ENCODE data around the gene AP3B1. TPM values are rescaled to one million over a fixed set of nuclear protein-coding genes. Genes with fewer than 3 reads are reported as not detected.

Gene AP3B1
- total RNA-seq, 4 donors from 2014 or later: 33.8 to 38.6 (median 36.0) TPM

DNA sequence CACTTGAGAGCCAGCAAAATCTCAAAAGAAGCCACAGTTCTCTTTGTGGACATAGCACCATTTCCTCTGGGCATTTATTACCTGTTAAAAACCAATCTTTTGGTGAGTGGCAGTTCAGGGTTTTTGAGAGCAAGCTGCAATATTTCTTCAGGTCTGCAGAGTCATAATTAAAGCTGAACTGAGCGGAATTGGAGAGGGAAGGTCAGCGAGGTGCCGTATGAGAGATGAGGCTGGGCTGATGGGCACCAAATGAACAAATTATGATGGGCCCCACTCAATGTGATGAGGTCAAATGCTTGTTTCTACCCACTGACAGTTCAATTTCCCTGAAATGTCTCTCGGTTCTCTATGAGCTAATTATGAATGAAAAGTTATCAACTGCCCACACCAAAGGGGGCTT lies 231.9 kb downstream of the AP3B1 start:
- WGBS, 2 donors (ENCODE audit: low coverage in 1 of 2): 78 to 87% methylated on average over 1 to 4 of the region's 4 CpGs
- ATAC-seq: no peak
- Histone ChIP-seq H3K27me3 (no peaks in the 10 kb centered on the region), H3K36me3 (peaks cover 0 to 10% of the 10 kb centered on the region in 2 donors), H3K27ac (no peak overlapping the region), H3K4me1 (no peaks in the 10 kb centered on the region), H3K9me3 (peaks cover 0 to 8% (median 0%) of the 10 kb centered on the region in 3 donors), H3K4me3 (no peak overlapping the region)
- TF ChIP-seq EP300 (IDR thresholded peaks at IDR 0.05) (no peak), POLR2A (IDR thresholded peaks at IDR 0.05) (no peak), POLR2AphosphoS5 (IDR thresholded peaks at IDR 0.05) (no peak)
- TF ChIP-seq, protein P1, sequence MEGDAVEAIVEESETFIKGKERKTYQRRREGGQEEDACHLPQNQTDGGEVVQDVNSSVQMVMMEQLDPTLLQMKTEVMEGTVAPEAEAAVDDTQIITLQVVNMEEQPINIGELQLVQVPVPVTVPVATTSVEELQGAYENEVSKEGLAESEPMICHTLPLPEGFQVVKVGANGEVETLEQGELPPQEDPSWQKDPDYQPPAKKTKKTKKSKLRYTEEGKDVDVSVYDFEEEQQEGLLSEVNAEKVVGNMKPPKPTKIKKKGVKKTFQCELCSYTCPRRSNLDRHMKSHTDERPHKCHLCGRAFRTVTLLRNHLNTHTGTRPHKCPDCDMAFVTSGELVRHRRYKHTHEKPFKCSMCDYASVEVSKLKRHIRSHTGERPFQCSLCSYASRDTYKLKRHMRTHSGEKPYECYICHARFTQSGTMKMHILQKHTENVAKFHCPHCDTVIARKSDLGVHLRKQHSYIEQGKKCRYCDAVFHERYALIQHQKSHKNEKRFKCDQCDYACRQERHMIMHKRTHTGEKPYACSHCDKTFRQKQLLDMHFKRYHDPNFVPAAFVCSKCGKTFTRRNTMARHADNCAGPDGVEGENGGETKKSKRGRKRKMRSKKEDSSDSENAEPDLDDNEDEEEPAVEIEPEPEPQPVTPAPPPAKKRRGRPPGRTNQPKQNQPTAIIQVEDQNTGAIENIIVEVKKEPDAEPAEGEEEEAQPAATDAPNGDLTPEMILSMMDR (IDR thresholded peaks at IDR 0.05): no peak

DNA sequence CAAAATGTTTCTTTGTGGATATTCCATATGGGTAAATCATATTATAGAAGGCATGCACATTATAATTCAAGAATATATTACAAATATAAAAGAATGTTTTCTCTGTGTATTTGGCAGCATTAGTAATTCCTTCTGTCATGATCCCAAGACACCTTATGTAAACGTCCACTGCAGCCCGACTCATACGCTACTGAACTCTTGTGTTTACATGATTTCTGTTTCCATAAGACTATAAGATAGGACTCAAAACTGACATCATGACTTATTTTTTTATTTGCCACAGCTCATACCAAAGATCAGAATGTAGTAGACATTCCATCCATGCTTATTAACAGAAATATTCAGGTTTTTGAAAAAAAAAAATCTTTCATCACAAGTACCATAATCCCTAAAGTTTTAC lies 234.1 kb downstream of the AP3B1 start:
- no peak for TF ChIP-seq POLR2AphosphoS5 (IDR thresholded peaks at IDR 0.05)
- TF ChIP-seq, protein P1 (IDR thresholded peaks at IDR 0.05): no peak
- TF ChIP-seq POLR2A (IDR thresholded peaks at IDR 0.05): no peak
- TF ChIP-seq EP300 (IDR thresholded peaks at IDR 0.05): no peak
- Histone ChIP-seq H3K27ac (no peak overlapping the region), H3K4me1 (no peaks in the 10 kb centered on the region), H3K4me3 (no peak overlapping the region), H3K9me3 (no peaks in the 10 kb centered on the region), H3K27me3 (no peaks in the 10 kb centered on the region), H3K36me3 (peaks cover 0 to 4% of the 10 kb centered on the region in 2 donors)
- ATAC-seq: no peak
- WGBS, 2 donors (ENCODE audit: low coverage in 1 of 2): 44 to 48% methylated on average over 3 of the region's 3 CpGs

DNA sequence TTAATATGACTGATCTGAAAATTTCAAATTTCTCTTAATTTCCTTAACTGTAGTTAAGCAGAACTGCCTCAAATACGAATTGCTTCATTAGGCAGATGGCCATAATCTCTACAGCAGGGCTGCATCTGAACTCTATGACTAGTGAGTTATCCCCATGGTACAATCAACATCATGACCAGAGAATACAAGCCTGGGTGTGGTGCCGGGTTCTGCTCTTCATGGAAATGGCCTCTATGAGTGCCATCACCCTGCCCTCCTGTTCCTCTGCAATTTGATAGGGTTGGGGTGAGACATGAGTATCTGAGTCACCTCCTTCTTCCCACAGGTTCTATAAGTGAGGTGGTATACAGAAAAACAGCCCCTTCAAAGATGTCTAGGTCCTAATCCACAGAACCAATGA lies 235.9 kb downstream of the AP3B1 start:
- no peak overlapping the region for H3K4me3 ChIP-seq
- no peaks in the 10 kb centered on the region for H3K27me3 ChIP-seq
- H3K27ac ChIP-seq: no peak overlapping the region
- TF ChIP-seq EP300 (IDR thresholded peaks at IDR 0.05) (no peak), POLR2A (IDR thresholded peaks at IDR 0.05) (no peak), POLR2AphosphoS5 (IDR thresholded peaks at IDR 0.05) (no peak)
- TF ChIP-seq, protein P1 (IDR thresholded peaks at IDR 0.05): no peak
- ATAC-seq: no peak
- H3K36me3 ChIP-seq: no peaks in the 10 kb centered on the region
- no peaks in the 10 kb centered on the region for H3K4me1 ChIP-seq
- no peaks in the 10 kb centered on the region for H3K9me3 ChIP-seq
- WGBS, 2 donors (ENCODE audit: low coverage in 1 of 2): 78 to 100% methylated on average over 2 of the region's 2 CpGs

DNA sequence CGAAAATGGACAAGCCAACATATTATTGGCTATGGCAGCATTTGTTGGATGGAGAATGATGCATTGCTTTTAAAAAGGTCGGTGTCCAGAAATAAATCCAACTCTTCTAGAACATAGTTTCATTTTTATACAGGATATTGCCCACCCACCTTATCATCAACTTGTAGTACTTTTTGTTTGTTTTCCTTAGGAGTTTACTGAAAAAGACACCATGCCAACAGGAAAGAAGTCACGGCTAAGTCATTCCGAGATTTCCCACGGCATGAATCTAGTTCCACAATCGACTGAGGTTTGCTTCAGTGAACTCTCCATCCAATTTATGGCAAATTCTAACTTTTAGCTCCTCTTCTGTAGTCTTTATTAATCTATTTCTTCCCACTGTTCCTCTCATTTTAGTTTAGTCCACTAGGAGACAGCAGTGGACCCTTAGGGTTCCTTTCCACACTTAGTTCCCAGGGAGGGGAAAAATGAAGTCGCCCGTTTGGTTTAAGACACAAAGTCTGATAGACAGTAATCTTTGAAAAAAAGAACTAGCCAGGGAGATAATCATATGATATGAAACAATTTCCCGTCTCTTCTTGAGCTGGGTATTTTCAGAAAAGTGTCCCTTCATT lies 237.5 kb downstream of the AP3B1 start:
- Histone ChIP-seq H3K4me1 (no peaks in the 10 kb centered on the region), H3K36me3 (no peaks in the 10 kb centered on the region), H3K27ac (no peak overlapping the region), H3K4me3 (no peak overlapping the region), H3K27me3 (no peaks in the 10 kb centered on the region), H3K9me3 (no peaks in the 10 kb centered on the region)
- TF ChIP-seq POLR2AphosphoS5 (IDR thresholded peaks at IDR 0.05): no peak
- TF ChIP-seq EP300 (IDR thresholded peaks at IDR 0.05): no peak
- TF ChIP-seq, protein P1 (IDR thresholded peaks at IDR 0.05): no peak
- no peak for TF ChIP-seq POLR2A (IDR thresholded peaks at IDR 0.05)
- WGBS, 2 donors (ENCODE audit: low coverage in 1 of 2): 74 to 88% methylated on average over 9 of the region's 9 CpGs
- no peak for ATAC-seq

DNA sequence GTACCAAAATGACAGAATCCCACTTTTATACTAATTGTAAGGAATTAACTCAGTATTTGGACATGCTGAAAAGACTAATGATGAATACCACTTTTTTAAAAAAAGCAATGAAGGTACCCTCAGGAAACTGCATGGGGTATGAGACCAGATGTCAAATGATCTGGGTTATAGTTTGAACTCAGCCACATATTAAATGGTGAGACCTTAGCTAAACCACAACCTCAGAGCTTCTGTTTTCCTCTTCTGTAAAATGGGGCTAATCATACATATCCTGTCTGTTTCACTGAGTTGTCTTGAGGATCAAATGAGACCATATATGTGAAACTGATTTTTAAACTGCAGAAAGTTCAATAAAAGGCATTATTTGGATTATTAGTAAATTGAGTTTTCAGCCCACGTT lies 238.4 kb downstream of the AP3B1 start:
- Histone ChIP-seq H3K27me3 (no peaks in the 10 kb centered on the region), H3K4me1 (no peaks in the 10 kb centered on the region), H3K27ac (no peak overlapping the region), H3K9me3 (no peaks in the 10 kb centered on the region), H3K36me3 (no peaks in the 10 kb centered on the region), H3K4me3 (no peak overlapping the region)
- ATAC-seq: no peak
- WGBS, 2 donors (ENCODE audit: low coverage in 1 of 2): 40 to 90% methylated on average over 1 of the region's 1 CpG
- TF ChIP-seq, protein P1 (IDR thresholded peaks at IDR 0.05): no peak
- TF ChIP-seq EP300 (IDR thresholded peaks at IDR 0.05) (no peak), POLR2AphosphoS5 (IDR thresholded peaks at IDR 0.05) (no peak), POLR2A (IDR thresholded peaks at IDR 0.05) (no peak)
